Measurements from ENCODE around the gene ZFAND4. TPM values are rescaled to one million over a fixed set of nuclear protein-coding genes. Genes with fewer than 3 reads are reported as not detected.
"Not testable (repeated sequence)": the region's sequence is repeated elsewhere in the genome, so short reads cannot be mapped to it uniquely, and the experiment has no call there.

ZFAND4 gene
- total RNA-seq, 1 donor from 2014 or later: 11.5 TPM

DNA sequence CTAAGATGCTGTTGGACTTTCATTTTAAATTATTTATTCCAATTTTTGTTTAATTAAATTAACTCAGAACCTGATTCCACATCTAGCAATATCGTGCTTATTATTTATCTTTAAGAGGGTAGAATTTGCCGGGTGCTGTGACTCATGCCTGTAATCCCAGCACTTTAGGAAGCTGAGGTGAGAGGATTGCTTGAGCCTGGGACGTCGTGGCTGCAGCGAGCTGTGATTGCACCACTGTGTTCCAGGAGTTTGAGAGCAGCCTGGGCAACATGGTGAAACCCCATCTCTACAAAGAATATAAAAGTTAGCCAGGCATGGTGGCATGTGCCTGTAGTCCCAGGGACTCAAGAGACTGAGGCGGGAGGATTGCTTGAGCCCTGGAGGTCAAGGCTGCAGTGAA lies 47.8 kb downstream of the ZFAND4 start:
- no peak overlapping the region for H3K27ac Mint-ChIP-seq
- peaks cover 13% of the 10 kb centered on the region for H3K36me3 Mint-ChIP-seq (ENCODE audit: low read depth)
- H3K4me3 Mint-ChIP-seq: no peak overlapping the region
- no peak for DNase-seq (ENCODE audit: low spot score)
- no peaks in the 10 kb centered on the region for H3K27me3 Mint-ChIP-seq (ENCODE audit: insufficient read depth)
- H3K9me3 Mint-ChIP-seq: no peaks in the 10 kb centered on the region
- intact Hi-C loops (cut with micrococcal nuclease): no loop called here
- H3K4me1 Mint-ChIP-seq (ENCODE audit: low read depth): no peaks in the 10 kb centered on the region

DNA sequence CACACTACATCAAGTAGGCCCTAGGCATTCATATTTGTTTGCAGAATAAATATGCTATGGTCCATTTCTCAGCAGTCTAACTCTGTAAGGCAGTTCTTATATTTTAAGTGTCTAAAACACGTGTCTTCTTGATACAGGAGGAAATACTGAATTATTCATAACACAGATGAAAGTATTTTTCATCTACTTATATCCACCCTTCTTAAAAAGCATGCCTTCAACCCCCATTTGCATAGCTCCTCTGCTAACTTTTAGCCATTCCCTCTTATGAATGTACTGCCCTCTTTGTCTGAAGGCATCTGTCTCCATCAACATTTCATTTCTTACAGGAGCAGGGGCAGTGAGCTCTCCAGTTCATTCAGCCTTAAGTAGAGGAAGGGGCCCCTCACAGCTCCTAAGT lies 57.7 kb downstream of the ZFAND4 start:
- Mint-ChIP-seq H3K27ac (no peak overlapping the region), H3K27me3 (ENCODE audit: insufficient read depth) (no peaks in the 10 kb centered on the region), H3K9me3 (no peaks in the 10 kb centered on the region), H3K4me3 (no peak overlapping the region), H3K36me3 (ENCODE audit: low read depth) (peaks cover 22% of the 10 kb centered on the region), H3K4me1 (ENCODE audit: low read depth) (no peaks in the 10 kb centered on the region)
- intact Hi-C loops (cut with micrococcal nuclease): no loop called here
- DNase-seq (ENCODE audit: low spot score): no peak

DNA sequence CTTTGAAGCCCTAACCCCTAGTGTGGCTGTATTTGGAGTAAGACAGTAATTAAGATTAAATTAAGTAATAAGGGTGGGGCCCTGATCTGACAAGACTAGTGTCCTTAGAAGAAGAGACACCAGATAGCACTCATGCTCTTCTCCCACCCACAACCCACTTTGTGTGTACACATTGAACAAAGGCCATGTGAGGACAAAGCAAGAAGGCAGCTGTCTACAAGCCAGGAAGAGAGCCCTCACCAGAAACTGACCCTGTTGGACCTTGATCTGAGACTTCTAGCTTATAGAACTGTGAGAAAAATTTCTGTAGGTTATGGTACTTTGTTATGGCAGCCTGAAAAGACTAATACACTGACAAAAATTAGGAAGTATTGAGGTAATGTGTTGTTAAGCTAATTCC lies 59.8 kb downstream of the ZFAND4 start:
- intact Hi-C loops (cut with micrococcal nuclease): no loop called here
- Mint-ChIP-seq H3K27ac (no peak overlapping the region), H3K36me3 (ENCODE audit: low read depth) (peaks cover 25% of the 10 kb centered on the region), H3K9me3 (no peaks in the 10 kb centered on the region), H3K4me3 (no peak overlapping the region), H3K4me1 (ENCODE audit: low read depth) (no peaks in the 10 kb centered on the region), H3K27me3 (ENCODE audit: insufficient read depth) (no peaks in the 10 kb centered on the region)
- no peak for DNase-seq (ENCODE audit: low spot score)

GRCh38 chr10:45608052-45608451 lies 64.5 kb downstream of the ZFAND4 start:
- Mint-ChIP-seq H3K4me1 (ENCODE audit: low read depth) (no peaks in the 10 kb centered on the region), H3K27ac (no peak overlapping the region), H3K9me3 (no peaks in the 10 kb centered on the region), H3K4me3 (no peak overlapping the region), H3K36me3 (ENCODE audit: low read depth) (peaks cover 20% of the 10 kb centered on the region), H3K27me3 (ENCODE audit: insufficient read depth) (no peaks in the 10 kb centered on the region)
- DNase-seq (ENCODE audit: low spot score): no peak
- intact Hi-C loops (cut with micrococcal nuclease): no loop called here

- Mint-ChIP-seq H3K27ac (no peak overlapping the region), H3K4me3 (no peak overlapping the region), H3K27me3 (ENCODE audit: insufficient read depth) (peaks cover 4% of the 10 kb centered on the region), H3K9me3 (no peaks in the 10 kb centered on the region), H3K4me1 (ENCODE audit: low read depth) (no peaks in the 10 kb centered on the region), H3K36me3 (ENCODE audit: low read depth) (peaks cover 18% of the 10 kb centered on the region)
- intact Hi-C loops (cut with micrococcal nuclease): no loop called here
- no peak for DNase-seq (ENCODE audit: low spot score)
Measured at GRCh38 chr10:45607276-45607675, 65.3 kb downstream of the ZFAND4 start.

- intact Hi-C loops (cut with micrococcal nuclease): no loop called here
- no peaks in the 10 kb centered on the region for H3K9me3 Mint-ChIP-seq
- H3K27me3 Mint-ChIP-seq (ENCODE audit: insufficient read depth): peaks cover 8% of the 10 kb centered on the region
- H3K4me3 Mint-ChIP-seq: no peak overlapping the region
- H3K4me1 Mint-ChIP-seq (ENCODE audit: low read depth): no peaks in the 10 kb centered on the region
- no peak for DNase-seq (ENCODE audit: low spot score)
- H3K27ac Mint-ChIP-seq: no peak overlapping the region
- H3K36me3 Mint-ChIP-seq (ENCODE audit: low read depth): no peaks in the 10 kb centered on the region
Measured at GRCh38 chr10:45602836-45603235, 69.7 kb downstream of the ZFAND4 start.

- DNase-seq (ENCODE audit: low spot score): no peak
- no peaks in the 10 kb centered on the region for H3K36me3 Mint-ChIP-seq (ENCODE audit: low read depth)
- peaks cover 8% of the 10 kb centered on the region for H3K27me3 Mint-ChIP-seq (ENCODE audit: insufficient read depth)
- no peak overlapping the region for H3K4me3 Mint-ChIP-seq
- H3K4me1 Mint-ChIP-seq (ENCODE audit: low read depth): no peaks in the 10 kb centered on the region
- intact Hi-C loops (cut with micrococcal nuclease): no loop called here
- H3K9me3 Mint-ChIP-seq: no peaks in the 10 kb centered on the region
- H3K27ac Mint-ChIP-seq: no peak overlapping the region
Measured at GRCh38 chr10:45602082-45602730, 70.4 kb downstream of the ZFAND4 start.

DNA sequence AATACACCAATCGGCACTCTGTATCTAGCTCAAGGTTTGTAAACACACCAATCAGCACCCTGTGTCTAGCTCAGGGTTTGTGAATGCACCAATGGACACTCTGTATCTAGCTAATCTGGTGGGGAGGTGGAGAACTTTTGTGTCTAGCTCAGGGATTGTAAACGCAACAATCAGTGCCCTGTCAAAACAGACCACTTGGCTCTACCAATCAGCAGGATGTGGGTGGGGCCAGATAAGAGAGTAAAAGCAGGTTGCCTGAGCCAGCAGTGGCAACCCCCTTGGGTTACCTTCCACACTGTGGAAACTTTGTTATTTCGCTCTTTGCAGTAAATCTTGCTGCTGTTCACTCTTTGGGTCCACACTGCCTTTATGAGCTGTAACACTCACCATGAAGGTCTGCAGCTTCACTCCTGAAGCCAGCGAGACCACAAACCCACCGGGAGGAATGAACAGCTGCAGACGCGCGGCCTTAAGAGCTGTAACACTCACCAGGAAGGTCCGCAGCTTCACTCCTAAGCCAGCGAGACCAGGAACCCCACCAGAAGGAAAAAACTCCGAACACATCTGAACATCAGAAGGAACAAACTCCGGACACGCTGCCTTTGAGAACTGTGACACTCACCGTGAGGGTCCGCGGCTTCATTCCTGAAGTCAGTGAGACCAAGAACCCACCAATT lies 71.2 kb downstream of the ZFAND4 start:
- DNase-seq (ENCODE audit: low spot score); H3K9me3 Mint-ChIP-seq; H3K27ac Mint-ChIP-seq; H3K4me1 Mint-ChIP-seq (ENCODE audit: low read depth); H3K36me3 Mint-ChIP-seq (ENCODE audit: low read depth); H3K4me3 Mint-ChIP-seq; intact Hi-C loops (cut with micrococcal nuclease): not testable (repeated sequence)
- H3K27me3 Mint-ChIP-seq (ENCODE audit: insufficient read depth): peaks cover 10% of the 10 kb centered on the region

DNA sequence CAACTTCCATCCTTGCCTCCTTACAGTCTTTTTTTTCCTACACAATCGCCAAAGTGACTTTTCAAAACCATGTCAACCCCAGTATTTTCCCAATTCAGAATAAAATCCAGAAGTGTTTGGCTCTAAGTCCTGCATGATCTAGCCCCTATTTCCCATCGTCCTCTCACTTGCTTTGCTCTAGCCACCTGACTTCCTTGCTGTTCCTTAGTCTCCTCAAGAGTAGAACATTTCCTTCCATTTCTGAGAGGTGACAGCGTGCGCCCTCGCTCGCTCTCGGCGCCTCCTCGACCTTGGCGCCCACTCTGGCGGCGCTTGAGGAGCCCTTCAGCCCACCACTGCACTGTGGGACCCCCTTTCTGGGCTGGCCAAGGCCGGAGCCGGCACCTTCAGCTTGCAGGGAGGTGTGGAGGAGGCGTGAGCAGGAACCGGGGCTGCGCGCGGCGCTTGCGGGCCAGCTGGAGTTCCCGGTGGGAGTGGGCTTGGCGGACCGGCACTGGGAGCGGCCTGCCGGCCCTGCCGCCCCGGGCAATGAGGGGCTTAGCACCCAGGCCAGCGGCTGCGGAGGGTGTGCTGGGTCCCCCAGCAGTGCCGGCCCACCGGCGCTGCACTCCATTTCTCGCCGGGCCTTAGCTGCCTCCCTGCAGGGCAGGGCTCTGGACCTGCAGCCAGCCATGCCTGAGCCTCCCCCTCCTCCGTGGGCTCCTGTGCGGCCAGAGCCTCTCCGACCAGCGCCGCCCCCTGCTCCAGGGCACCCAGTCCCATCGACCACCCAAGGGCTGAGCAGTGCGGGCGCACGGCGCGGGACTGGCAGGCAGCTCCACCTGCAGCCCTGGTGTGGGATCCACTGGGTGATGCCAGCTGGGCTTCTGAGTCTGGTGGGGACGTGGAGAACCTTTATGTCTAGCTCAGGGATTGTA lies 72.0 kb downstream of the ZFAND4 start:
- peaks cover 17% of the 10 kb centered on the region for H3K27me3 Mint-ChIP-seq (ENCODE audit: insufficient read depth)
- H3K9me3 Mint-ChIP-seq; H3K27ac Mint-ChIP-seq; DNase-seq (ENCODE audit: low spot score); H3K36me3 Mint-ChIP-seq (ENCODE audit: low read depth); intact Hi-C loops (cut with micrococcal nuclease); H3K4me3 Mint-ChIP-seq; H3K4me1 Mint-ChIP-seq (ENCODE audit: low read depth): not testable (repeated sequence)

GRCh38 chr10:45599646-45600045 lies 72.9 kb downstream of the ZFAND4 start:
- Mint-ChIP-seq H3K27me3 (ENCODE audit: insufficient read depth) (peaks cover 22% of the 10 kb centered on the region), H3K9me3 (no peaks in the 10 kb centered on the region), H3K4me1 (ENCODE audit: low read depth) (peaks cover 6% of the 10 kb centered on the region), H3K36me3 (ENCODE audit: low read depth) (no peaks in the 10 kb centered on the region), H3K27ac (no peak overlapping the region), H3K4me3 (no peak overlapping the region)
- intact Hi-C loops (cut with micrococcal nuclease): loop anchor here (5.0 to 10.0 kb wide), 2 partner anchors 33 to 595 kb away; partner anchors contain the start of gene ZNF22
- no peak for DNase-seq (ENCODE audit: low spot score)

DNA sequence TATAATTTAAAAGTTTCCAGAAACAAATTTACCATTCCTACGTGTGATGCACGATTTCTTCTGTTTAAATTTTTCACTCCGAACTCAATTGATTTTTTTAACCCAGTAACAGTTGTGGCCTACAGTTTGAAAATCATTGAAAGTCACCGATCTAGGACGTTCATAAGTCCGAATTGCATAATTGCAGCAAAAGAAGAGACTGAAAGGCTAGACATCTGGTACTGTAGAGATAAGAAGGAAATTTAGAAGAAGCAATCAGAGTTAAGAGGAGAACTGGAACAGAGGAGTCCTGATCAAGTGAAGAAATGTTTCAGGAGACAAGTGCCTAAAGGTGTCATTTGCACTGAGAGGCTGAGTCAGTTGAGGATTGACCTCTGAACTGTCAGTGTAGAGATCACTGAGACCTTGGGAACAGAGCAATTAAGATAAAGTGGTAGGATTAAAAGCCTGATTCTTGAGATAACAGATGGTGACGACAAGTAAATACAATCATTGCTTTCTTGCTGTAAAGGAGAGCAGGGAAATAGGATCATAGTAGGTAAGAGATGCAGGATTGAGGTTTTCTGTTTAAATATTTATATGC lies 73.5 kb downstream of the ZFAND4 start:
- intact Hi-C loops (cut with micrococcal nuclease): loop anchor here (5.0 to 10.0 kb wide), 2 partner anchors 33 to 594 kb away; partner anchors contain the start of gene ZNF22
- no peak for DNase-seq (ENCODE audit: low spot score)
- Mint-ChIP-seq H3K4me1 (ENCODE audit: low read depth) (peaks cover 8% of the 10 kb centered on the region), H3K27me3 (ENCODE audit: insufficient read depth) (peaks cover 22% of the 10 kb centered on the region), H3K4me3 (no peak overlapping the region), H3K36me3 (ENCODE audit: low read depth) (no peaks in the 10 kb centered on the region), H3K9me3 (no peaks in the 10 kb centered on the region), H3K27ac (no peak overlapping the region)

GRCh38 chr10:45596526-45596925 lies 76.0 kb downstream of the ZFAND4 start:
- Mint-ChIP-seq H3K9me3 (no peaks in the 10 kb centered on the region), H3K27me3 (ENCODE audit: insufficient read depth) (peaks cover 20% of the 10 kb centered on the region), H3K27ac (no peak overlapping the region), H3K4me1 (ENCODE audit: low read depth) (peaks cover 33% of the 10 kb centered on the region), H3K36me3 (ENCODE audit: low read depth) (peaks cover 2% of the 10 kb centered on the region), H3K4me3 (peak overlapping the region; percentile 83)
- intact Hi-C loops (cut with micrococcal nuclease): loop anchor here (5.0 to 10.0 kb wide), 2 partner anchors 36 to 592 kb away; partner anchors contain the start of gene ZNF22
- DNase-seq (ENCODE audit: low spot score): no peak
